ENCODE measurements around the gene SERPINB13.
A peak's percentile ranks its signal among the peaks of the same experiment; 100 is the strongest.

Gene SERPINB13

DNA sequence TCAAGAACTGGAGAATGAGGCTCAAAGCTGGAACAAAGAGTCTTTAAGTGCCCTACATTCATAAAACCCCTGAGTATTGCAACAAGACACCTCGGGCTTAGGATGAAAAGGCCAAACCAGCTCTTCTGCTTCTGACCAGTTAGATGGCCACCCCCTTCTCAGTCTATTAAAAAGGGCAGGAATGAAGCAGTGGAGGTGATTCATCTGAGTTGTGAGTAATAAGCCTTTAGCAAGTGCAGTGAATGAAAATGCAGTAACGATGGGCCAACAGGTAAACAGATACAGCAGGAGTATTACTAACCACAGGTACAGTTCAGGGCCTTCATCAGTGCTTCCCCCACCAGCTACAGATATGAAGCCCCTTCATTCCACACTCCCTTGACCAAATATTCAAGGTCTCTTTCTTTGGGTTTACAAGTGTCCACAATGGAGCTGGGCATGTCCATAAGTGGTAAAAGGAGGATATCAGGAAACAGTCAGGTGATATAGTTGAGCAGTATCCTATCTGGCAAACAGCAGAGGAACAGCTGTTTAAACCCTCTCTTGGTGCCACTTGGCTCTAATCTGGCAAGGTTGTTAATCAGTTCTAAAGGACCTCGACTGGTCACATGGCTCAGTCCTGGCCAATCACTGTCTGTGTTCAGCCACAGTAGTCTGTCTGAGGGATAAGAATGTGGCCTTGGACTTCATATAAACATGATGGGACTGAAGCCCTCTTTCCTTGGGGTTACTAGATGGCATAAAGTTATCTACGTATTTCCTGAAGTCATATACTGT lies 17.8 kb downstream of the SERPINB13 start:
- Mint-ChIP-seq H3K27ac (no peak overlapping the region), H3K27me3 (ENCODE audit: low read depth, poor library complexity) (peaks cover 4% of the 10 kb centered on the region), H3K36me3 (ENCODE audit: low read depth) (no peaks in the 10 kb centered on the region), H3K4me3 (no peak overlapping the region), H3K4me1 (no peaks in the 10 kb centered on the region), H3K9me3 (no peaks in the 10 kb centered on the region)
- TF ChIP-seq, protein P1, sequence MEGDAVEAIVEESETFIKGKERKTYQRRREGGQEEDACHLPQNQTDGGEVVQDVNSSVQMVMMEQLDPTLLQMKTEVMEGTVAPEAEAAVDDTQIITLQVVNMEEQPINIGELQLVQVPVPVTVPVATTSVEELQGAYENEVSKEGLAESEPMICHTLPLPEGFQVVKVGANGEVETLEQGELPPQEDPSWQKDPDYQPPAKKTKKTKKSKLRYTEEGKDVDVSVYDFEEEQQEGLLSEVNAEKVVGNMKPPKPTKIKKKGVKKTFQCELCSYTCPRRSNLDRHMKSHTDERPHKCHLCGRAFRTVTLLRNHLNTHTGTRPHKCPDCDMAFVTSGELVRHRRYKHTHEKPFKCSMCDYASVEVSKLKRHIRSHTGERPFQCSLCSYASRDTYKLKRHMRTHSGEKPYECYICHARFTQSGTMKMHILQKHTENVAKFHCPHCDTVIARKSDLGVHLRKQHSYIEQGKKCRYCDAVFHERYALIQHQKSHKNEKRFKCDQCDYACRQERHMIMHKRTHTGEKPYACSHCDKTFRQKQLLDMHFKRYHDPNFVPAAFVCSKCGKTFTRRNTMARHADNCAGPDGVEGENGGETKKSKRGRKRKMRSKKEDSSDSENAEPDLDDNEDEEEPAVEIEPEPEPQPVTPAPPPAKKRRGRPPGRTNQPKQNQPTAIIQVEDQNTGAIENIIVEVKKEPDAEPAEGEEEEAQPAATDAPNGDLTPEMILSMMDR (IDR thresholded peaks at IDR 0.05) = no peak
- DNase-seq = no peak

DNA sequence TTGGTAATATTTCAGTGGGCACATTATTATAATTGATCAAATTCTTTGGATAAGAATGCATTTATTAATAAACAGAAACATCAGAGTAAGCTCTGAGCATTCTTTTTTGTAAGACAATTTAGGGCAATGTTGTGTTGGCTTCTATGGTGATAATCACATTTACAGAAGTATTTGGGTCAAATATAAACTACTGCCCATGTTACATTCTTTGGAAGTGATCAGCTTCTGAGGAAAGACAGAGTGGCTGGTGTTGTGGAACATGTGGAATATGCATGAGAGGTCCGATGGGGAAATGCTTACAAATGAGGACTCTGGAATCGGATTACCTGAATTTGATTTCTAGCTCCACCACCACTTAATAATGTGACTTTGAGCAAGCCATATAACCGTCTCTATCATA lies 19.4 kb downstream of the SERPINB13 start:
- no peak for DNase-seq
- H3K9me3 Mint-ChIP-seq = no peaks in the 10 kb centered on the region
- H3K4me3 Mint-ChIP-seq = no peak overlapping the region
- peaks cover 4% of the 10 kb centered on the region for H3K27me3 Mint-ChIP-seq (ENCODE audit: low read depth, poor library complexity)
- no peaks in the 10 kb centered on the region for H3K36me3 Mint-ChIP-seq (ENCODE audit: low read depth)
- no peaks in the 10 kb centered on the region for H3K4me1 Mint-ChIP-seq
- TF ChIP-seq, protein P1 (IDR thresholded peaks at IDR 0.05) = no peak
- no peak overlapping the region for H3K27ac Mint-ChIP-seq

DNA sequence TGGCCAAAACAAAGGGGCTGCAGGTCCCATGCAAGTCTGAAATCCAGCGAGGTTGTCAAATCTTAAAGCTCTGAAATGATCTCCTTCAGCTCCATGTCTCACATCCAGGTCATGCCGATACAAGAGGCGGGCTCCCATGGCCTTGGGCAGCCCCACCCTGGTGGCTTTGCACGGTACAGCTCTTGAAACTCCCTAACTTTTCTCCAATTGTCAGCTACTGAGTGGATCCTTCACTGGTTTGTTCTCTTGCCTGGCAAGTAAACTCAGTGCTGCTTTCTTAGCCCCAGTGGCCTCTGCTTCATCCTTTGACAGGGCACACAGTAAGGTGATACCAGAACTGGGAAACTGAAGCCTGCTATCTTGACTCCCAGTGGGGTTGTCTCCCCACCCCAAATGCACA lies 26.3 kb downstream of the SERPINB13 start:
- TF ChIP-seq, protein P1 (IDR thresholded peaks at IDR 0.05) = no peak
- Mint-ChIP-seq H3K36me3 (ENCODE audit: low read depth) (no peaks in the 10 kb centered on the region), H3K4me3 (no peak overlapping the region), H3K27ac (peak overlapping the region; percentile 9), H3K4me1 (no peaks in the 10 kb centered on the region), H3K27me3 (ENCODE audit: low read depth, poor library complexity) (no peaks in the 10 kb centered on the region), H3K9me3 (no peaks in the 10 kb centered on the region)
- DNase-seq = no peak

DNA sequence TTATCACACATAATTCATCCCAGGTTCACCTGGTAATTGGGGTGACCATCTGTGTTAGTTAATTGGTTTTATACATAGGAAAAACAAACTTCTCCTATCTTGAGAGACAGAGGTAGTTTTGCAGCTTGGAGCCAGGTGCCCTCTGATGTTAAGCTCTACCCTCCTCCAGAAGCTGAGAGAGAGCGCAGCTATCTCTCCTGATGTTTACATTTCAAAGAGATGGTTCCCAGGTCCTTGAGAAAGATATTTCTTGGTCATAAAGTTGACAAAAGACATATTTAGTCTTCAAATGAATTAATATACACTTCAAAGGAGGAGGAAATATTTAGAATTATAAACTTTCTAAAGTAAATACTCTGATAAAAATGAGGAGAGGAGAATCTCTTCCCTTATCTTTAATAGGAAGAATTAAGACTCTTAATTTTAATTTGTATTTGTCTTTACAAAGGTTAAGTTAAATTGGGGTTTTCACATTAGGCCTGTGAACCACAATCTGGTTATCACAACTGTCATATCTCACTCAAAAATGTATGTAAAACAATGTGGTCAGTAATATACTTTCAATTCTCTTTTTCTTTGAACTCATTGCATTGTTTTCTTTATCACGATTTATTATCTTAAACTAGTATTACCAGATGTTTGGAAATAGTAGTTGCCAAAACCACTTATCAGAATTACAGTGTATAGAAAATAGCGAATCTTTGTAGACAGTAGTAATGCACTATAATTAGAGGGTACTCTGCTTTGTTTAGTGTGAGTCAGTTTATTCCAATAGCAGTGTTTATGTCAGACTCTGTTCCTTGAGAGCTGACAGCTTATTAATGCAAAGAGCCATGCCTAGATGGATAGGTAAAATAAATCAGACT lies 30.1 kb downstream of the SERPINB13 start:
- H3K4me3 Mint-ChIP-seq = no peak overlapping the region
- DNase-seq = no peak
- TF ChIP-seq, protein P1 (IDR thresholded peaks at IDR 0.05) = no peak
- H3K27ac Mint-ChIP-seq = no peak overlapping the region
- H3K9me3 Mint-ChIP-seq = peaks cover 9% of the 10 kb centered on the region
- H3K36me3 Mint-ChIP-seq (ENCODE audit: low read depth) = no peaks in the 10 kb centered on the region
- H3K4me1 Mint-ChIP-seq = no peaks in the 10 kb centered on the region
- H3K27me3 Mint-ChIP-seq (ENCODE audit: low read depth, poor library complexity) = no peaks in the 10 kb centered on the region

DNA sequence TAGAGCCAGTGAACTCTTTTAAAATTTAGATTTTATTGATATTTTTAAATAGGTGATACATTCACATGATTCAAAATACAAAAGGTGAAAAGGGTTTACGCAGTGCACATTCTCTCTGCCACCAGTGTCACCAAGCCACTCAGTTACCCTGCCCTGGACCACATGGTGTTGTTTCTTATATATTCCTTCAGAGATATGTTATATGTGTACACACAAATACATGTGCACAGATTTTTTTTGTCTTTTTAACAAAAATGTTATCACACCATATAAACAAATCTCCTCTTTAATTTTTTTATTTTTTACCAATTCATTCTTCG lies 30.7 kb downstream of the SERPINB13 start:
- TF ChIP-seq, protein P1 (IDR thresholded peaks at IDR 0.05) = no peak
- H3K4me1 Mint-ChIP-seq = no peaks in the 10 kb centered on the region
- H3K27me3 Mint-ChIP-seq (ENCODE audit: low read depth, poor library complexity) = no peaks in the 10 kb centered on the region
- H3K36me3 Mint-ChIP-seq (ENCODE audit: low read depth) = no peaks in the 10 kb centered on the region
- H3K9me3 Mint-ChIP-seq = peaks cover 11% of the 10 kb centered on the region
- no peak overlapping the region for H3K4me3 Mint-ChIP-seq
- DNase-seq = no peak
- H3K27ac Mint-ChIP-seq = no peak overlapping the region
